ENCODE measurements around the gene KLLN. TPM values are rescaled to one million over a fixed set of nuclear protein-coding genes. Genes with fewer than 3 reads are reported as not detected.
"Not testable (repeated sequence)": the region's sequence is repeated elsewhere in the genome, so short reads cannot be mapped to it uniquely, and the experiment has no call there.

Gene KLLN
- total RNA-seq, 2 experiments from 2014 or later: 1.1 to 1.3 TPM

GRCh38 chr10:87878664-87879459 is 15.5 kb upstream of the KLLN start:
- H3K27ac Mint-ChIP-seq: no peak overlapping the region
- DNase-seq: no peak
- CTCF ChIA-PET: no interaction called here

GRCh38 chr10:87875929-87876571 is 12.7 kb upstream of the KLLN start:
- Mint-ChIP-seq H3K4me3 (no peak overlapping the region), H3K9me3 (peaks cover 3% of the 10 kb centered on the region), H3K36me3 (ENCODE audit: low read depth) (peaks cover 52% of the 10 kb centered on the region), H3K4me1 (peaks cover 34% of the 10 kb centered on the region), H3K27me3 (no peaks in the 10 kb centered on the region), H3K27ac (no peak overlapping the region)
- POLR2A ChIA-PET: interaction anchor here (0.7 to 0.8 kb wide), 2 partner anchors 215 to 442 kb away, joined by 3 read pairs; no protein-coding TSS in a partner anchor
- CTCF ChIA-PET: no interaction called here
- DNase-seq: no peak

More at GRCh38 chr10:87878664-87879459, 15.5 kb upstream of the KLLN start:
- POLR2A ChIA-PET: no interaction called here
- Mint-ChIP-seq H3K27me3 (no peaks in the 10 kb centered on the region), H3K4me3 (no peak overlapping the region), H3K9me3 (peaks cover 11% of the 10 kb centered on the region), H3K36me3 (ENCODE audit: low read depth) (peaks cover 56% of the 10 kb centered on the region), H3K4me1 (peaks cover 29% of the 10 kb centered on the region)

- POLR2A ChIA-PET: interaction anchor here (1.0 kb wide), 1 partner anchor 11 kb away, joined by 3 read pairs; no protein-coding TSS in a partner anchor
- CTCF ChIA-PET: no interaction called here
- no peak overlapping the region for H3K4me3 Mint-ChIP-seq
- no peak for DNase-seq
- peaks cover 41% of the 10 kb centered on the region for H3K36me3 Mint-ChIP-seq (ENCODE audit: low read depth)
- no peak overlapping the region for H3K27ac Mint-ChIP-seq
- H3K27me3 Mint-ChIP-seq: no peaks in the 10 kb centered on the region
- peaks cover 44% of the 10 kb centered on the region for H3K4me1 Mint-ChIP-seq
- H3K9me3 Mint-ChIP-seq: no peaks in the 10 kb centered on the region
Measured at GRCh38 chr10:87873656-87874055, 10.3 kb upstream of the KLLN start.

- no peaks in the 10 kb centered on the region for H3K9me3 Mint-ChIP-seq
- ChIA-PET CTCF (interaction anchor here (1.4 kb wide), 1 partner anchor 10 kb away, joined by 3 read pairs; no protein-coding TSS in a partner anchor), POLR2A (no interaction called here)
- H3K27ac Mint-ChIP-seq: no peak overlapping the region
- peaks cover 42% of the 10 kb centered on the region for H3K36me3 Mint-ChIP-seq (ENCODE audit: low read depth)
- peaks cover 46% of the 10 kb centered on the region for H3K4me1 Mint-ChIP-seq
- no peak overlapping the region for H3K4me3 Mint-ChIP-seq
- H3K27me3 Mint-ChIP-seq: no peaks in the 10 kb centered on the region
- DNase-seq: no peak
Measured at GRCh38 chr10:87872828-87873227, 9.5 kb upstream of the KLLN start.

GRCh38 chr10:87869773-87870551 is 6.6 kb upstream of the KLLN start:
- H3K9me3 Mint-ChIP-seq: no peaks in the 10 kb centered on the region
- CTCF ChIA-PET: no interaction called here
- H3K4me1 Mint-ChIP-seq: peaks cover 53% of the 10 kb centered on the region
- H3K27ac Mint-ChIP-seq: no peak overlapping the region
- H3K27me3 Mint-ChIP-seq: no peaks in the 10 kb centered on the region
- H3K36me3 Mint-ChIP-seq (ENCODE audit: low read depth): peaks cover 54% of the 10 kb centered on the region
- H3K4me3 Mint-ChIP-seq: no peak overlapping the region
- DNase-seq: no peak
- POLR2A ChIA-PET: no interaction called here

GRCh38 chr10:87869139-87869538 is 5.8 kb upstream of the KLLN start:
- POLR2A ChIA-PET, H3K27me3 Mint-ChIP-seq, H3K9me3 Mint-ChIP-seq, DNase-seq, H3K27ac Mint-ChIP-seq, CTCF ChIA-PET: not testable (repeated sequence)
- peaks cover 59% of the 10 kb centered on the region for H3K36me3 Mint-ChIP-seq (ENCODE audit: low read depth)
- peak overlapping the region; percentile 60 for H3K4me3 Mint-ChIP-seq
- peaks cover 51% of the 10 kb centered on the region for H3K4me1 Mint-ChIP-seq

GRCh38 chr10:87868277-87868676 is 4.9 kb upstream of the KLLN start:
- ChIA-PET POLR2A (no interaction called here), CTCF (interaction anchor here (0.6 to 1.0 kb wide), 2 partner anchors 16 to 51 kb away, joined by 3 to 4 read pairs; no protein-coding TSS in a partner anchor)
- Mint-ChIP-seq H3K36me3 (ENCODE audit: low read depth) (peaks cover 59% of the 10 kb centered on the region), H3K4me1 (peaks cover 48% of the 10 kb centered on the region), H3K27ac (no peak overlapping the region), H3K9me3 (no peaks in the 10 kb centered on the region), H3K27me3 (no peaks in the 10 kb centered on the region), H3K4me3 (peak overlapping the region; percentile 60)
- DNase-seq: no peak

- Mint-ChIP-seq H3K27ac (no peak overlapping the region), H3K9me3 (no peaks in the 10 kb centered on the region), H3K4me1 (peaks cover 45% of the 10 kb centered on the region), H3K27me3 (no peaks in the 10 kb centered on the region), H3K36me3 (ENCODE audit: low read depth) (peaks cover 57% of the 10 kb centered on the region), H3K4me3 (peak overlapping the region; percentile 95)
- no peak for DNase-seq
- CTCF ChIA-PET: no interaction called here
- POLR2A ChIA-PET: no interaction called here
Measured at GRCh38 chr10:87867453-87867852, 4.1 kb upstream of the KLLN start.

- H3K27me3 Mint-ChIP-seq: no peaks in the 10 kb centered on the region
- H3K27ac Mint-ChIP-seq: peak overlapping the region; percentile 73
- H3K4me3 Mint-ChIP-seq: peak overlapping the region; percentile 95
- ChIA-PET CTCF (no interaction called here), POLR2A (no interaction called here)
- DNase-seq: no peak
- H3K9me3 Mint-ChIP-seq: no peaks in the 10 kb centered on the region
- peaks cover 52% of the 10 kb centered on the region for H3K36me3 Mint-ChIP-seq (ENCODE audit: low read depth)
- H3K4me1 Mint-ChIP-seq: peaks cover 47% of the 10 kb centered on the region
Measured at GRCh38 chr10:87866412-87866974, 3.2 kb upstream of the KLLN start.

GRCh38 chr10:87865241-87865881 is 2.0 kb upstream of the KLLN start:
- ChIA-PET POLR2A (interaction anchor here (0.6 kb wide), 1 partner anchor 42 kb away, joined by 6 read pairs; no protein-coding TSS in a partner anchor), CTCF (interaction anchor here (1.0 kb wide), 1 partner anchor 46 kb away, joined by 3 read pairs; no protein-coding TSS in a partner anchor)
- Mint-ChIP-seq H3K4me1 (peaks cover 48% of the 10 kb centered on the region), H3K36me3 (ENCODE audit: low read depth) (peaks cover 44% of the 10 kb centered on the region), H3K9me3 (no peaks in the 10 kb centered on the region), H3K4me3 (peak overlapping the region; percentile 95), H3K27ac (peak overlapping the region; percentile 83), H3K27me3 (no peaks in the 10 kb centered on the region)
- DNase-seq: no peak

- ChIA-PET CTCF (no interaction called here), POLR2A (no interaction called here)
- H3K27ac Mint-ChIP-seq: peak overlapping the region; percentile 83
- DNase-seq: peak; percentile 15
- peak overlapping the region; percentile 95 for H3K4me3 Mint-ChIP-seq
- no peaks in the 10 kb centered on the region for H3K27me3 Mint-ChIP-seq
- no peaks in the 10 kb centered on the region for H3K9me3 Mint-ChIP-seq
- H3K4me1 Mint-ChIP-seq: peaks cover 48% of the 10 kb centered on the region
- H3K36me3 Mint-ChIP-seq (ENCODE audit: low read depth): peaks cover 39% of the 10 kb centered on the region
Measured at GRCh38 chr10:87864496-87865059, 1.2 kb upstream of the KLLN start.

GRCh38 chr10:87863951-87864495 is 690 bp upstream of the KLLN start:
- ChIA-PET POLR2A (interaction anchor here (1.1 kb wide), 1 partner anchor 227 kb away, joined by 4 read pairs; no protein-coding TSS in a partner anchor), CTCF (interaction anchor here (1.0 kb wide), 1 partner anchor 603 kb away, joined by 3 read pairs; no protein-coding TSS in a partner anchor)
- H3K36me3 Mint-ChIP-seq (ENCODE audit: low read depth): peaks cover 39% of the 10 kb centered on the region
- DNase-seq: peak; percentile 20
- peak overlapping the region; percentile 83 for H3K27ac Mint-ChIP-seq
- not testable (repeated sequence) for H3K27me3 Mint-ChIP-seq, H3K9me3 Mint-ChIP-seq
- peaks cover 45% of the 10 kb centered on the region for H3K4me1 Mint-ChIP-seq
- peak overlapping the region; percentile 95 for H3K4me3 Mint-ChIP-seq
